ENCODE data around the gene YWHAH. TPM values are rescaled to one million over a fixed set of nuclear protein-coding genes. Genes with fewer than 3 reads are reported as not detected.

Gene YWHAH
- total RNA-seq, 2 donors from 2014 or later: 162 to 193 TPM

DNA sequence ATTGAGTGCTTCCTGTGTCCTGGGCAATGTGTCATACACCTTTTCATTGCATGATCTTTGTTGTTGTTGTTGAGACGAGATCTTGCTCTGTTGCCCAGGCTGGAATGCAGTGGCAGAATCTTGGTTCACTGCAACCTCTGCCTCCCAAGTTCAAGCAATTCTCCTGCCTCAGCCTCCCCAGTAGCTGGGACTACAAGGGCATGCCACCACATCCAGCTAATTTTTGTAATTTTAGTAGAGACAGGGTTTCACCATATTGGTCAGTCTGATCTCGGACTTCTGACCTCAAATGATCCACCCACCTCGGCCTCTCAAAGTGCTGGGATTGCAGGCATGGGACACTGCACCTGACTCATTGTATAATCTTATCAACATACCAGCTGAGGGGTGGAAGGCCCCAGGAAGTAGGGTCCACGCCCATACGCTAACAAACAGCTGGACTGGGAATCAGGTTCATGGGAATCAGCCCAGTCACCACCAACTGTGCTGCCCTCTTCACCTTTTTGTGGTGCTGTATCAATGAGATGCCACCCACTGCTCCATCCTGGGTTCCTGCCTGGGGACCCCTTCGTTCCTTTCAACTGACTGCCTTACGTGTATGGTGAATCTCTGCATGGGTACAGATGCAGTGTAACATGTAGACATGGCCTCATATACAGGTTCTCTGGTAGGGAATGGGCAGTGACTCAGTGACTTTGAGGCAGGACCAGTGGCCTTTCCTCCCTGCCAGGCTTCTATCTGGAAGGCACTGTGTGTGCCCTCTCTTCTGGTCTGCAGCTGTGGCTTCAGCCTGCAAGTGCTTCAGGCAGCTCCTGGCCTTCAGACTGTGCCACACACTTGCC, 32.5 kb upstream of the YWHAH start:
- no peak overlapping the region for H3K27ac Mint-ChIP-seq

DNA sequence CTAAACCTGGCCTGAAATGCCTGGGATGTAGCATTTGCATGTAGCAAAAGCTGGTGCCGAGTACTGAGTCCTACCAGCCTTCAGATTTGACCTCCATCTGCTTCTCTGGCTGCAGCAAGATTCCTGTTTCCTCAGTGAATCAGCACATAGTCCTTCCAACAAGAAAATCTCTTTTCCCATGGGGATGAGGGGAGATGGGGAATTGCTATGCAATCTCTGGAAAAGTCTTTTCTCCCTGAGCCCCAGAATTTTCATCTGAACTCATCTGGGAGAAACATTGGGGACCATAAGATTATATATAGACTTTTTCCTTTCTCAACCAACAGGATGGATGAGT, 32.0 kb upstream of the YWHAH start:
- no peak for DNase-seq
- TF ChIP-seq, protein P1, sequence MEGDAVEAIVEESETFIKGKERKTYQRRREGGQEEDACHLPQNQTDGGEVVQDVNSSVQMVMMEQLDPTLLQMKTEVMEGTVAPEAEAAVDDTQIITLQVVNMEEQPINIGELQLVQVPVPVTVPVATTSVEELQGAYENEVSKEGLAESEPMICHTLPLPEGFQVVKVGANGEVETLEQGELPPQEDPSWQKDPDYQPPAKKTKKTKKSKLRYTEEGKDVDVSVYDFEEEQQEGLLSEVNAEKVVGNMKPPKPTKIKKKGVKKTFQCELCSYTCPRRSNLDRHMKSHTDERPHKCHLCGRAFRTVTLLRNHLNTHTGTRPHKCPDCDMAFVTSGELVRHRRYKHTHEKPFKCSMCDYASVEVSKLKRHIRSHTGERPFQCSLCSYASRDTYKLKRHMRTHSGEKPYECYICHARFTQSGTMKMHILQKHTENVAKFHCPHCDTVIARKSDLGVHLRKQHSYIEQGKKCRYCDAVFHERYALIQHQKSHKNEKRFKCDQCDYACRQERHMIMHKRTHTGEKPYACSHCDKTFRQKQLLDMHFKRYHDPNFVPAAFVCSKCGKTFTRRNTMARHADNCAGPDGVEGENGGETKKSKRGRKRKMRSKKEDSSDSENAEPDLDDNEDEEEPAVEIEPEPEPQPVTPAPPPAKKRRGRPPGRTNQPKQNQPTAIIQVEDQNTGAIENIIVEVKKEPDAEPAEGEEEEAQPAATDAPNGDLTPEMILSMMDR (conservative IDR thresholded peaks at IDR 0.05): no peak
- no peak overlapping the region for H3K9ac ChIP-seq (ENCODE audit: extremely low read depth, low read length, poor library complexity, severe bottlenecking)
- H3K4me3 Mint-ChIP-seq: no peak overlapping the region
- no peaks in the 10 kb centered on the region for H3K9me3 Mint-ChIP-seq
- peaks cover 5% of the 10 kb centered on the region for H3K4me1 ChIP-seq (ENCODE audit: control insufficient read depth, insufficient read depth, low read length)
- H3K27me3 Mint-ChIP-seq (ENCODE audit: insufficient read depth): no peaks in the 10 kb centered on the region
- WGBS, 2 experiments (ENCODE audit: insufficient coverage in 1 of 2, insufficient read length in 1 of 2): 96 to 100% methylated on average over 1 of the region's 1 CpG
- H3K27ac Mint-ChIP-seq: no peak overlapping the region
- H3K4me3 ChIP-seq (ENCODE audit: low read length): no peak overlapping the region
- no peaks in the 10 kb centered on the region for H3K9me3 ChIP-seq (ENCODE audit: control insufficient read depth, low read length)
- H3K27ac ChIP-seq (ENCODE audit: low read depth, low read length): no peak overlapping the region
- no peaks in the 10 kb centered on the region for H3K27me3 ChIP-seq (ENCODE audit: control insufficient read depth, insufficient read depth, low read length, poor library complexity, severe bottlenecking)
- H3K36me3 Mint-ChIP-seq (ENCODE audit: low read depth): peaks cover 15% of the 10 kb centered on the region
- no peaks in the 10 kb centered on the region for H3K36me3 ChIP-seq (ENCODE audit: control insufficient read depth, insufficient read depth, low read length)
- peaks cover 14% of the 10 kb centered on the region for H3K4me1 Mint-ChIP-seq

More for the DNA sequence above, 32.5 kb upstream of the YWHAH start:
- WGBS, 2 experiments (ENCODE audit: insufficient coverage in 1 of 2, insufficient read length in 1 of 2): 80 to 92% methylated on average over 6 to 7 of the region's 7 CpGs
- DNase-seq: no peak
- Histone ChIP-seq H3K4me1 (ENCODE audit: control insufficient read depth, insufficient read depth, low read length) (peaks cover 5% of the 10 kb centered on the region), H3K27ac (ENCODE audit: low read depth, low read length) (no peak overlapping the region), H3K4me3 (ENCODE audit: low read length) (no peak overlapping the region), H3K27me3 (ENCODE audit: control insufficient read depth, insufficient read depth, low read length, poor library complexity, severe bottlenecking) (no peaks in the 10 kb centered on the region), H3K9me3 (ENCODE audit: control insufficient read depth, low read length) (no peaks in the 10 kb centered on the region), H3K9ac (ENCODE audit: extremely low read depth, low read length, poor library complexity, severe bottlenecking) (no peak overlapping the region), H3K36me3 (ENCODE audit: control insufficient read depth, insufficient read depth, low read length) (peaks cover 5% of the 10 kb centered on the region)
- H3K4me3 Mint-ChIP-seq: no peak overlapping the region
- H3K36me3 Mint-ChIP-seq (ENCODE audit: low read depth): peaks cover 21% of the 10 kb centered on the region
- H3K9me3 Mint-ChIP-seq: no peaks in the 10 kb centered on the region
- peaks cover 10% of the 10 kb centered on the region for H3K4me1 Mint-ChIP-seq
- no peaks in the 10 kb centered on the region for H3K27me3 Mint-ChIP-seq (ENCODE audit: insufficient read depth)
- TF ChIP-seq, protein P1 (conservative IDR thresholded peaks at IDR 0.05): no peak

DNA sequence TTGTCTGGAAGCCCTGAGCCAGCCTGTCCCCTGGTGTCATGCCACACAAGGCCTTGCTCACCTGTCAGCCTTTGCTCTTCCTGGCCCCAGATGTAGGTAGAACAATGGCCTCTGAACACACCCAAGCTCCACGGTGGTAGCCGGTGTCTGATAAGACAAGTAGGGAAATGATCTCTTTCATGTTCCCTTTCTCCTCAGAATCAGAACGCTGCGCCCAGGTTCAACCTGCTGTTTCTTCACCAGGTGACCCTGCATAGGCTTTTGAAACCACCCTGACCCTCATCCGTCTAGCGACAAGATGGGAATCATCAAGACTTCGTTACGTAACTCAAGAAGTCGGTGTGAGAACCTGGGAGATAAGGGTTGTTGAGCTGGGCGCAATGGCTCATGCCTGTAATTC, 28.7 kb upstream of the YWHAH start:
- no peak for DNase-seq
- Histone ChIP-seq H3K9ac (ENCODE audit: extremely low read depth, low read length, poor library complexity, severe bottlenecking) (no peak overlapping the region), H3K4me1 (ENCODE audit: control insufficient read depth, insufficient read depth, low read length) (peaks cover 5% of the 10 kb centered on the region), H3K27ac (ENCODE audit: low read depth, low read length) (no peak overlapping the region), H3K27me3 (ENCODE audit: control insufficient read depth, insufficient read depth, low read length, poor library complexity, severe bottlenecking) (no peaks in the 10 kb centered on the region), H3K4me3 (ENCODE audit: low read length) (no peak overlapping the region), H3K36me3 (ENCODE audit: control insufficient read depth, insufficient read depth, low read length) (no peaks in the 10 kb centered on the region), H3K9me3 (ENCODE audit: control insufficient read depth, low read length) (no peaks in the 10 kb centered on the region)
- Mint-ChIP-seq H3K9me3 (no peaks in the 10 kb centered on the region), H3K27ac (no peak overlapping the region), H3K4me1 (peaks cover 14% of the 10 kb centered on the region), H3K27me3 (ENCODE audit: insufficient read depth) (no peaks in the 10 kb centered on the region), H3K4me3 (no peak overlapping the region), H3K36me3 (ENCODE audit: low read depth) (no peaks in the 10 kb centered on the region)
- WGBS, 2 experiments (ENCODE audit: insufficient coverage in 1 of 2, insufficient read length in 1 of 2): 90 to 93% methylated on average over 7 to 10 of the region's 10 CpGs
- TF ChIP-seq, protein P1 (conservative IDR thresholded peaks at IDR 0.05): no peak
